ENCODE measurements around the gene ASZ1.

Gene ASZ1

GRCh38 chr7:117320523-117320922, 106.8 kb downstream of the ASZ1 start:
- Histone ChIP-seq H3K36me3 (ENCODE audit: control insufficient read depth, insufficient read depth, low read length) (no peaks in the 10 kb centered on the region), H3K4me1 (ENCODE audit: control insufficient read depth, insufficient read depth, low read length) (no peaks in the 10 kb centered on the region), H3K4me3 (ENCODE audit: insufficient read depth, low read depth, low read length) (no peak overlapping the region), H3K27me3 (ENCODE audit: control insufficient read depth, insufficient read depth, low read length, poor library complexity, severe bottlenecking) (peaks cover 67% of the 10 kb centered on the region), H3K9me3 (ENCODE audit: control insufficient read depth, low read length) (no peaks in the 10 kb centered on the region), H3K27ac (ENCODE audit: insufficient read depth, low read depth, low read length, poor library complexity, severe bottlenecking) (no peak overlapping the region)
- WGBS, 2 experiments = 86 to 92% methylated on average over 10 of the region's 10 CpGs

GRCh38 chr7:117319181-117319580, 108.1 kb downstream of the ASZ1 start:
- Histone ChIP-seq H3K4me3 (ENCODE audit: insufficient read depth, low read depth, low read length) (no peak overlapping the region), H3K4me1 (ENCODE audit: control insufficient read depth, insufficient read depth, low read length) (no peaks in the 10 kb centered on the region), H3K36me3 (ENCODE audit: control insufficient read depth, insufficient read depth, low read length) (no peaks in the 10 kb centered on the region), H3K9me3 (ENCODE audit: control insufficient read depth, low read length) (no peaks in the 10 kb centered on the region), H3K27me3 (ENCODE audit: control insufficient read depth, insufficient read depth, low read length, poor library complexity, severe bottlenecking) (peaks cover 54% of the 10 kb centered on the region), H3K27ac (ENCODE audit: insufficient read depth, low read depth, low read length, poor library complexity, severe bottlenecking) (no peak overlapping the region)
- WGBS, 2 experiments = 93 to 97% methylated on average over 2 to 3 of the region's 3 CpGs

- Histone ChIP-seq H3K4me3 (ENCODE audit: insufficient read depth, low read depth, low read length) (no peak overlapping the region), H3K27ac (ENCODE audit: insufficient read depth, low read depth, low read length, poor library complexity, severe bottlenecking) (no peak overlapping the region), H3K36me3 (ENCODE audit: control insufficient read depth, insufficient read depth, low read length) (no peaks in the 10 kb centered on the region), H3K27me3 (ENCODE audit: control insufficient read depth, insufficient read depth, low read length, poor library complexity, severe bottlenecking) (no peaks in the 10 kb centered on the region), H3K4me1 (ENCODE audit: control insufficient read depth, insufficient read depth, low read length) (no peaks in the 10 kb centered on the region), H3K9me3 (ENCODE audit: control insufficient read depth, low read length) (no peaks in the 10 kb centered on the region)
Observed at GRCh38 chr7:117313582-117313981, 113.7 kb downstream of the ASZ1 start.
